Lower leg skin (tissue), 3 donors: Measurements from ENCODE around the gene ALDOC.

Experiments used
- POLR2A ChIP-seq, 2 donors: fragments of 450-650 bp; IDR thresholded peaks; one replicate each; pipeline ENCODE4 v1.6.1; 2016 to 2017; ENCODE audit warnings: antibody characterized with exemption in 2 of 2, mild to moderate bottlenecking in 1 of 2, moderate library complexity in 1 of 2
- TF ChIP-seq, protein P1 (sequence below), 3 donors: fragments of 450-650 bp; IDR thresholded peaks; one replicate each; pipeline ENCODE4 v1.5.1; 2016; ENCODE audit warnings: antibody characterized with exemption in 3 of 3, mild to moderate bottlenecking in 3 of 3, moderate library complexity in 2 of 3

DNA sequence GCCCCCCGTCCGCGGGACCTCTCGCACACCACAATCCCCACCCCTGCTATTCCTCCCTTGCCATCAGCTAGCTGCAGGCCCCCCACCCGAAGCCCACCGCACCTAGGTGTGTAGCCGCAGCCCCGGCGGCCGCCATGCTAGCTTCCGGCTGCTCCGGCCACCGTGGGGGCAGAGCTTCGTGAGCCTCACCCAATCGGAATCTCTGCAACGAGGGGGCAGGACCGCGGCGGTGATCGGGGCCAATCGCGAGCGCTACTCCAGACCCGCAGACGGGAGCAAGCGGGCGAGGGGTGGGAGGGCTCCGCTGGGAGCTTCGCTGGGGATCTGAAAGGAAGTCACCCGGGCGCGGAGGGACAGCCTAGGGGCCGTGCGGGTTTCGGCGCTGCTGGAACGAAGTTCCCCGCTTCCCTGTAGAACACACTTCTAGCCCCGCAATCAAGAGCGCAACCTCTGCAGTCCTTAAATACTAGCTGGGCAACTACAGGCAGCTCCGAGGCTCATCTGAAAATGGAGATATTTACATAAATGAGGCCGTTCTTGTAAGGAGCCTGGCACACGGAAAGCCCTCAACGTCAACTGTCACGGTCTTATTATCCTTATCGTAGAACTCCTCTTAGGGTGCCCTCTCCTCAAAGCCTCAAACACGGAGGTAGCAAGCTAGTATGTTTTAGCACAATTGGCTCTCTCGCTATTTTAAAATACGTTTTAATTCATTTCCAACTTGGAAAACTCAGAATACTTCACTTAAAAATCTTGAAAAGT, 5.2 kb downstream of the ALDOC start, which contains the start of gene PIGS:
- TF ChIP-seq, protein P1, sequence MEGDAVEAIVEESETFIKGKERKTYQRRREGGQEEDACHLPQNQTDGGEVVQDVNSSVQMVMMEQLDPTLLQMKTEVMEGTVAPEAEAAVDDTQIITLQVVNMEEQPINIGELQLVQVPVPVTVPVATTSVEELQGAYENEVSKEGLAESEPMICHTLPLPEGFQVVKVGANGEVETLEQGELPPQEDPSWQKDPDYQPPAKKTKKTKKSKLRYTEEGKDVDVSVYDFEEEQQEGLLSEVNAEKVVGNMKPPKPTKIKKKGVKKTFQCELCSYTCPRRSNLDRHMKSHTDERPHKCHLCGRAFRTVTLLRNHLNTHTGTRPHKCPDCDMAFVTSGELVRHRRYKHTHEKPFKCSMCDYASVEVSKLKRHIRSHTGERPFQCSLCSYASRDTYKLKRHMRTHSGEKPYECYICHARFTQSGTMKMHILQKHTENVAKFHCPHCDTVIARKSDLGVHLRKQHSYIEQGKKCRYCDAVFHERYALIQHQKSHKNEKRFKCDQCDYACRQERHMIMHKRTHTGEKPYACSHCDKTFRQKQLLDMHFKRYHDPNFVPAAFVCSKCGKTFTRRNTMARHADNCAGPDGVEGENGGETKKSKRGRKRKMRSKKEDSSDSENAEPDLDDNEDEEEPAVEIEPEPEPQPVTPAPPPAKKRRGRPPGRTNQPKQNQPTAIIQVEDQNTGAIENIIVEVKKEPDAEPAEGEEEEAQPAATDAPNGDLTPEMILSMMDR (IDR thresholded peaks at IDR 0.05): no peak
- peak in 1 of 2 donors; percentile 3 for TF ChIP-seq POLR2A (IDR thresholded peaks at IDR 0.05)
